Panc1 (cell line): ENCODE measurements around the gene ATXN1. TPM values are rescaled to one million over a fixed set of nuclear protein-coding genes. Genes with fewer than 3 reads are reported as not detected.

Experiments
- ATAC-seq: fragments of 200-7000 bp; cut with Tn5 transposase; 2 replicates; pipeline ENCODE4 v1.9.1; 2020; ENCODE audit warnings: mild to moderate bottlenecking, moderate library complexity
- BruUV-seq: library from RNA; stranded (reverse); fragments of 400-500 nt; replicated peaks from 2 replicates; lab custom pipeline; 2021; lab: Mats Ljungman, UMichigan
- CTCF ChIA-PET: fragments of 300-600 bp; sonication (Branson Sonifier 250); formaldehyde crosslinking; loops from one replicate; lab custom pipeline; 2022; ENCODE audit warnings: antibody characterized with exemption; lab: Charles Lee
- POLR2A ChIA-PET: fragments of 300-600 bp; sonication (Branson Sonifier 250); formaldehyde crosslinking; loops from one replicate; lab custom pipeline; 2022; ENCODE audit warnings: antibody characterized with exemption; lab: Charles Lee
- DNase-seq: peaks from one replicate; pipeline ENCODE4 v3.0.0-alpha.2; 2010; ENCODE audit warnings: low read depth, low spot score
- H3K27ac ChIP-seq: 2 replicates; pipeline ENCODE4 v1.5.1; 2011; ENCODE audit warnings: mild to moderate bottlenecking, low read length, inconsistent platforms
- H3K27me3 ChIP-seq: fragments of 200-500 bp; sonication (Bioruptor generic); 2 replicates; pipeline ENCODE4 v1.6.0; 2014; ENCODE audit warnings: low read length, inconsistent platforms; ENCODE audit not compliant: control insufficient read depth, insufficient read depth
- H3K36me3 ChIP-seq: fragments of 200-500 bp; sonication (Bioruptor generic); 2 replicates; pipeline ENCODE4 v1.5.1; 2014; ENCODE audit warnings: inconsistent platforms, mild to moderate bottlenecking, low read length, moderate library complexity; ENCODE audit not compliant: control insufficient read depth, insufficient read depth
- H3K4me1 ChIP-seq: 2 replicates; pipeline ENCODE4 v1.5.1; 2011; ENCODE audit warnings: inconsistent platforms, mild to moderate bottlenecking, low read length, moderate library complexity; ENCODE audit not compliant: control insufficient read depth, insufficient read depth
- H3K4me3 ChIP-seq, 2 experiments: 2 replicates each; pipeline ENCODE4 v1.5.1; 2011 to 2012; ENCODE audit warnings: low read depth in 2 of 2, low read length in 2 of 2, mild to moderate bottlenecking in 2 of 2, inconsistent platforms in 1 of 2, moderate library complexity in 1 of 2
- H3K9me3 ChIP-seq: fragments of 200-500 bp; sonication (Bioruptor generic); 2 replicates; pipeline ENCODE4 v1.5.1; 2014; ENCODE audit warnings: low read depth, mild to moderate bottlenecking, inconsistent platforms, low read length, moderate library complexity; ENCODE audit not compliant: control insufficient read depth, insufficient read depth
- POLR2AphosphoS5 ChIP-seq: IDR thresholded peaks from 2 replicates; pipeline ENCODE4 v1.6.1; 2012; ENCODE audit warnings: mild to moderate bottlenecking, low read depth, low read length, moderate library complexity
- REST ChIP-seq, 2 experiments: IDR thresholded peaks; 2 replicates each; pipeline ENCODE4 v1.6.1; 2011 to 2012; ENCODE audit warnings: low read depth in 2 of 2, control low read depth in 1 of 2, low read length in 1 of 2, mild to moderate bottlenecking in 1 of 2, moderate library complexity in 1 of 2; ENCODE audit not compliant: insufficient read depth in 1 of 2
- SIN3A ChIP-seq: IDR thresholded peaks from 2 replicates; pipeline ENCODE4 v1.6.1; 2012; ENCODE audit warnings: low read depth, mild to moderate bottlenecking, low read length, moderate library complexity, borderline replicate concordance; ENCODE audit not compliant: insufficient read depth
- TCF7L2 ChIP-seq: IDR thresholded peaks from 2 replicates; pipeline ENCODE4 v1.6.1; 2011; ENCODE audit warnings: mild to moderate bottlenecking, low read depth, low read length, inconsistent platforms
- in situ Hi-C: cut with HindIII; loops from 2 replicates; pipeline ENCODE4 v1.10.0; 2016; ENCODE audit warnings: low sequenced_read_pairs, low pct_unique_long_range_greater_than_20kb
- intact Hi-C: fragments of 100-400 bp; cut with micrococcal nuclease; formaldehyde crosslinking; loops from one replicate; pipeline ENCODE4 v1.10.0; 2022; ENCODE audit not compliant: unreplicated experiment
- total RNA-seq: library from RNA; stranded (reverse); gene quantifications from one replicate; pipeline ENCODE4 v1.2.1, GENCODE V29; 2021; ENCODE audit not compliant: unreplicated experiment
- TF ChIP-seq, protein P1 (sequence below): fragments of 450-650 bp; IDR thresholded peaks from 2 replicates; pipeline ENCODE4 v1.5.1; 2017; ENCODE audit warnings: mild to moderate bottlenecking

ATXN1 gene
- total RNA-seq, 1 experiment from 2014 or later: 67.1 TPM

DNA sequence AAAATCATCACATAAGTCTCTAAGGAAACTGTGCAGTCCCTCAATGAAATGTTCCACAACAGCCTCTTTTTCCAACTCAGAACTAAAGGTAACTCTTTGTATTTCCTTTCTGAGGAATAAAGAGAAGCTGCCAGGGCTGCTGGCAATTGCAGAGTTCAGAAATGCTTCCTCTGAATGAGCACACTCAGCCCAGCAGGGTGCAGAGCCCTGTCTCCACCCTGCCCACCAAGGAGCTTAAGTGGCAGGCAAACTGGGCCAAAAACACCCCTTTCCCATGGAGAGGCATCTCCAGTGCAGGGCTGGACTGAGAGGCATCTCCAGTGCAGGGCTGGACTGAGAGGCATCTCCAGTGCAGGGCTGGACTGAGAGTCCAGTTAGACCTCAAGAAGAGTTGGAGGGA is 267.5 kb downstream of the ATXN1 start:
- POLR2A ChIA-PET: no interaction called here
- H3K27ac ChIP-seq: no peak overlapping the region
- no peak for DNase-seq
- intact Hi-C loops (no loop called here), in situ Hi-C loops (no loop called here)
- no peak for ATAC-seq
- no peak for TF ChIP-seq POLR2AphosphoS5
- TF ChIP-seq REST (IDR thresholded peaks at IDR 0.05; ENCODE audit: insufficient read depth in 1 of 2, low read depth in 2 of 2, low read length in 1 of 2): no peak
- TF ChIP-seq, protein P1, sequence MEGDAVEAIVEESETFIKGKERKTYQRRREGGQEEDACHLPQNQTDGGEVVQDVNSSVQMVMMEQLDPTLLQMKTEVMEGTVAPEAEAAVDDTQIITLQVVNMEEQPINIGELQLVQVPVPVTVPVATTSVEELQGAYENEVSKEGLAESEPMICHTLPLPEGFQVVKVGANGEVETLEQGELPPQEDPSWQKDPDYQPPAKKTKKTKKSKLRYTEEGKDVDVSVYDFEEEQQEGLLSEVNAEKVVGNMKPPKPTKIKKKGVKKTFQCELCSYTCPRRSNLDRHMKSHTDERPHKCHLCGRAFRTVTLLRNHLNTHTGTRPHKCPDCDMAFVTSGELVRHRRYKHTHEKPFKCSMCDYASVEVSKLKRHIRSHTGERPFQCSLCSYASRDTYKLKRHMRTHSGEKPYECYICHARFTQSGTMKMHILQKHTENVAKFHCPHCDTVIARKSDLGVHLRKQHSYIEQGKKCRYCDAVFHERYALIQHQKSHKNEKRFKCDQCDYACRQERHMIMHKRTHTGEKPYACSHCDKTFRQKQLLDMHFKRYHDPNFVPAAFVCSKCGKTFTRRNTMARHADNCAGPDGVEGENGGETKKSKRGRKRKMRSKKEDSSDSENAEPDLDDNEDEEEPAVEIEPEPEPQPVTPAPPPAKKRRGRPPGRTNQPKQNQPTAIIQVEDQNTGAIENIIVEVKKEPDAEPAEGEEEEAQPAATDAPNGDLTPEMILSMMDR: no peak
- no peak for TF ChIP-seq TCF7L2
- no peak for TF ChIP-seq SIN3A
- no peak overlapping the region for H3K4me3 ChIP-seq
- no peaks in the 10 kb centered on the region for H3K9me3 ChIP-seq
- CTCF ChIA-PET: no interaction called here
- H3K27me3 ChIP-seq: no peaks in the 10 kb centered on the region
- H3K4me1 ChIP-seq: no peaks in the 10 kb centered on the region
- BruUV-seq: no TSS peak
- H3K36me3 ChIP-seq: no peaks in the 10 kb centered on the region

- no peak overlapping the region for H3K27ac ChIP-seq
- TF ChIP-seq REST (IDR thresholded peaks at IDR 0.05; ENCODE audit: insufficient read depth in 1 of 2, low read depth in 2 of 2, low read length in 1 of 2) (no peak), SIN3A (no peak), TCF7L2 (no peak), POLR2AphosphoS5 (no peak)
- TF ChIP-seq, protein P1: no peak
- ATAC-seq (no peak), DNase-seq (no peak)
- no peaks in the 10 kb centered on the region for H3K9me3 ChIP-seq
- no peaks in the 10 kb centered on the region; the same call in 1 of the 2 replicates for H3K36me3 ChIP-seq
- intact Hi-C loops: no loop called here
- in situ Hi-C loops: no loop called here
- no peaks in the 10 kb centered on the region for H3K4me1 ChIP-seq
- no peak overlapping the region for H3K4me3 ChIP-seq
- POLR2A ChIA-PET: no interaction called here
- no TSS peak for BruUV-seq
- H3K27me3 ChIP-seq: no peaks in the 10 kb centered on the region
- CTCF ChIA-PET: no interaction called here
Observed at GRCh38 chr6:16493112-16493511, 268.1 kb downstream of the ATXN1 start.
